NCI-H2081 treated with DMSO at 0.1 percent for 48 hours (cell line): ENCODE data around the gene ANGPTL2.
"Not testable (repeated sequence)": the region's sequence is repeated elsewhere in the genome, so short reads cannot be mapped to it uniquely, and the experiment has no call there.

ENCODE experiments used
- DNase-seq: peaks from one replicate; lab custom pipeline; 2025; lab: John Stamatoyannopoulos, UW

ANGPTL2 gene

DNA sequence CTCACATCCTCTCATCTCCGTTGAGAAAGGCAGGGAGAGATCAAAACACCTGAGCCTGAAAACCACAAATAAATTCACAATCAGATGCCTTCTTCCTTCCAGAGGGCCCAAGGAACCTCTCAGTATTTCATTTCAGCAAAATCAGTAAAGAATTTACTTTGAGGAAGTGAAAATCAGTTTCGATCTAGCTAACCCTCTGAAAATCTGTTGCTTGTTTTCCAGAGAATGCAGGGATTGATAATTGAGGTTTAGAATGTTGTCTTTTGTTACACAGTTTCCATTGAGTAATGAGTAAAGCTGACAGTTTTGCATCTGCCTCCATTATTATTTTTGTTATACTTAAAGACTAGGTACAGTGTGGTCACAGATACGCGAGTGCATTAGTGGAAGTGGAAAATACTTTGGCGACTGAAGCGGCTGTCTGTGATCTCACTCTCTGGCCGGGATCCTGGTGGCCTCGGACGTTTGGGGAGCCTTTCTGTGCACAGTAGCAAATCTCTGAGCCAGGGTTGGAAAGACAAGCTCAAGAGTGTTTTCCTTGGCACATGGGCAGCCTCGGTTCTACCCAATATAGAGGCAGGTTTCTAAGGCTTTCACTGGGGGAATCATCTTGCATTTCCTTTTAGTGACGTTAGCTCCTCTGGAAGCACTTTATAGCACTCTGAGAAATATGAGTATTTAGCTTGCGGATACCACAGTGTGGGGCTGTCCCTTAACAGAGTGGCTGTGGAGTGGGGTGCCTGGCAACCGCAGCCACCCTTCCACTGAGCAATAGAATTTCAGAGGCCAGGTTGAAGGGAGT is 32.2 kb upstream of the ANGPTL2 start:
- DNase-seq, result no peak

GRCh38 chr9:127154003-127154389 is 31.6 kb upstream of the ANGPTL2 start:
- DNase-seq, result no peak

GRCh38 chr9:127153501-127153900 is 31.1 kb upstream of the ANGPTL2 start:
- DNase-seq, result no peak

- DNase-seq, result no peak
Observed at GRCh38 chr9:127149463-127150390, 27.3 kb upstream of the ANGPTL2 start.

GRCh38 chr9:127149010-127149409 is 26.6 kb upstream of the ANGPTL2 start:
- DNase-seq, result no peak

- DNase-seq, result no peak
Observed at GRCh38 chr9:127148014-127148413, 25.6 kb upstream of the ANGPTL2 start.

DNA sequence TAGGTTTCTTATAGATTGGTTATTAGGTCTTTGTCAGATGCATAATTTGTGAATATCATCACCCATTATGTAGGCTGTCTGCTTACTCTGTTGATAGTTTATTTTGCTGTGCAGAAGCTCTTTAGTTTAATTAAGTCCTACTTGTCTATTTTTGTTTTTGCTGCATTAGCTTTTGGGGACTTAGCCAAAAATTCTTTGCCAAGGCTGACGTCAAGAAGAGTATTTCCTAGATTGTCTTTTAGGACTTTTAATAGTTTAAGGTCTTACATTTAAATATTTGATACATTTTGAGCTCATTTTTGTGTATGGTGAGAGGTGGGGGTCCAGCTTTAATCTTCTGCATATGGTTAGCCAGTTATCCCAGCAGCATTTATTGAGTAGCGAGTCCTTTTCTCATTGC is 24.8 kb upstream of the ANGPTL2 start:
- DNase-seq, result no peak

DNA sequence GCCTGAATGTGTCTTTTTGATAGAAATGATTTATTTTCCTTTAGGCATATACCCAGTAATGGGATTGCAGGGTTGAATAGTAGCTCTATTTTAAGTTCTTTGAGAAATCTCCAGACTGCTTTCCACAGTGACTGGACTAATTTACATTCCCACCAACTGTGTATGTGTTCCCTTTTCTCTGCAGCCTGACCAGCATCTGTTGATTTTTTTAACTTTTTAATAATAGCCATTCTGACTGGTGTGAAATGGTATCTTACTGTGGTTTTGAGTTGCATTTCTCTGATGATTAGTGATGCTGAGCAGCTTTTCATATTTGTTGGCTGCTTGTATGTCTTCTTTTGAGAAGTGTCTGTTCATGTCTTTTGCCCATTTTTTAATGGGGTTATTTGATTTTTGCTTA is 24.4 kb upstream of the ANGPTL2 start:
- DNase-seq, result not testable (repeated sequence)

- DNase-seq, result no peak
Observed at GRCh38 chr9:127144670-127145445, 22.4 kb upstream of the ANGPTL2 start.

- no peak for DNase-seq
Observed at GRCh38 chr9:127143920-127144465, 21.6 kb upstream of the ANGPTL2 start.

DNA sequence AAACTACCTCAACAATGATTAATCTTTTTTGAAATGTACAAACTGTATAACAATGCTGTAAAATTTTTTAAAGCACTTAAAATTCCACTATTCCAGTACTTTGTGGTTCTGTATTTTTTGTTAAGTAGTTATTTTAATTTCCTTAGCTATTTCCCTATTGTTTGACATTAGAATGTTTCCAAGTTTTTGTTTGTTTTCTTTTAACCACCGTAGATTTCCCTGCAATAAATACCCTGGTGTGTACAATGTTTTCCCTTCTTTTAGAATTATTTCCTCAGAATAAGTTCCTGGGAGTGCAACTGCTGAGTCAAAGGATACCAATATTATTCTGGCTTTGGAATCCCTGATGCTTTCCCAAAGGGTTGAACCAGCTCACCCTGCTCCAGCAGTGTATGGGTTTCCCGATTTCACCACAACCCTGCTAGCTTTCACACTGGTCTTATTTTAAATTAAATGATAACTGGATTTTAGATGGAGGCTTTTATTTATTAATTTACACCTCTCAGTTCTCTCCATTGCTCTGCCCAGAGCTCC is 20.6 kb upstream of the ANGPTL2 start:
- no peak for DNase-seq

DNA sequence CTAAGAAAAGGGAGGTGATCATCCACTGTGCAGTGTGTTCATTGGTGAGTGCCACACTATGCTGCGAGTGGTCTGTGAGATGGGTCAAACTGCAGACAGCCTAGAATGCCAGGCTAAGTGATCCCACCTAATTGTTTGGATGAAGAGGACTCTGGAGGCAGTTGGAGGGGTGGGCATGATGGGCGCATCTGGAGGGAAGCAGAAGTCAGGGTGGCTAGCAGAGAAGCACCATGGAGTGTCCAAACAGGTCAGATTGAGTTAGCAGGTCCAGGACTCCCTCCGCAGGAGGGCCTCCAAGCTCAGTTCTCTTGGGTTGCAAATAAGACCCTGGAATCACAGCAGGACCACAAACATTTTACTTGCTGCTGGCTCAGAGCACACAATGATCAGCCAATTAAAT is 19.9 kb upstream of the ANGPTL2 start:
- no peak for DNase-seq

- DNase-seq, result no peak
Observed at GRCh38 chr9:127140842-127141675, 18.6 kb upstream of the ANGPTL2 start.

DNA sequence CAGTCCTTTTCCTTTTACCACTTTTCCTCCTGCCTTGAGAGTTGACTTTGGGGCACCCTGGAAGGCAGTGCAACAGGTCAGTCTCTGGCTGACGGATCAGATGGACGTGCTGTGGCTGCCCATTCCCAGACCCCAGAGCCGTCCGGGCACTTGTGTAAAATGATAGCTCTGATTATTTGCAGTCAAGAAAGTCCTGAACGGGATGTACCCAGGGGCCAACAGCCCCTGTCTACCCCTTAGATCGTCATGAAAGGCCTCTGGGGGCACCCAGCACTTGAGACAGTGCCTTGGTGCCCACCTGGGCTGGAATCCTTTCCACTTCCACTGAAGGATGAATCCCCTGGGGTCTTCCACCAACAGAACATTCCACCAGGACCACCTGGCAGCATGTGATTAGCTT is 17.7 kb upstream of the ANGPTL2 start:
- DNase-seq, result no peak

DNA sequence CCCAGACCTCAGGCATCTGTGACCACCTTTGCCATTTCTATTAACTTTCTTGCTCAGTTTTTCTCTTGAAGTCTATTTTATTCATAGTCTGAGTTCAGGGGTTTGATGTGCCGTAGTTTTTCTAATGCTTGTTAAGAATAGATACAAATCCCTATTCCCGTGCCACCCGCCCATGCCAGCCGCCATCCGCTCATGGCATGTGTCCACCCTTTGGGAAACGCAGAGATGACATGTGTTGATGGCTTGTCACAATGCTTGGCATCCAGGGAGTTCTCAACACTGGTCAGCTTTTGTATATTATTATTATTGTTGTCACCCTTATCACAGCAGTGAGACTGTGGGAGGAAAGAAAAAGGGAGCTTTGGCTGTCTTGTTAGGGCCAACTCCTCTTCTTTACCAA is 17.3 kb upstream of the ANGPTL2 start:
- no peak for DNase-seq

DNA sequence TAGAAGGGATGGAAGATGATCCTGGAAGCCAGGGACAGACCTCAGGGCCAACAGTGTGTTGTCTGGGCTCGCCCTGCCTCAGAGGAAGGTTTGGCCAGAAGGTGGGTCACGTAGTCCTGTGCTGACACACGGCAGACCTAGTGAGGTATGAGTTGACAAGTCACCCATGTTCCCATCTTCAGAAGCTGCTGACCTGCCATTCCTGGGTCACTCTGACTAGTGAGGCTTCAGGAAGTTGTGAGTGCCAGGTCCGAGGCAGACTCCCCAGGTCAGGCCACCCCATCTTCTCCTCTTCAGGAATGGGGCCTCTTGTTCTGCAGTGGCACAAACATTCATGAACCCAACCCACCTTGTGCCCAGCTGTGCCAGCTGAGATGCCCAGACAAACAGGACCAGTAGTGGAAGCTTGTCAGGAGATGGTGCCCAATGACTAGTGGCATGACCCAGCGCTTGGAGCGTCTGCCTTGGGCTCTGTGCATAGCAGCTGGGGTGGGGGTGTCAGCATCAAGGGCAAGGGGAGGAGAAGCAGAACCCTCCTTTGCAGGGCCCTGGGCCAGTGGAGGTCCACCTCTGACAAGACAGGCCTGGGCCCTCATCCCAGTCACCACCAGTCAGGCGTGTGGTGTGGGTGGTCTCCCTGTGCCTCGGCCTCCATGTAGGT is 16.8 kb upstream of the ANGPTL2 start:
- no peak for DNase-seq

GRCh38 chr9:127138444-127138843 is 16.0 kb upstream of the ANGPTL2 start:
- DNase-seq, result no peak

- no peak for DNase-seq
Observed at GRCh38 chr9:127137640-127138360, 15.4 kb upstream of the ANGPTL2 start.

- DNase-seq, result no peak
Observed at GRCh38 chr9:127136880-127137639, 14.6 kb upstream of the ANGPTL2 start.
